Measurements from ENCODE around the gene OTUB2.
"Not testable (repeated sequence)": the region's sequence is repeated elsewhere in the genome, so short reads cannot be mapped to it uniquely, and the experiment has no call there.

OTUB2 gene

DNA sequence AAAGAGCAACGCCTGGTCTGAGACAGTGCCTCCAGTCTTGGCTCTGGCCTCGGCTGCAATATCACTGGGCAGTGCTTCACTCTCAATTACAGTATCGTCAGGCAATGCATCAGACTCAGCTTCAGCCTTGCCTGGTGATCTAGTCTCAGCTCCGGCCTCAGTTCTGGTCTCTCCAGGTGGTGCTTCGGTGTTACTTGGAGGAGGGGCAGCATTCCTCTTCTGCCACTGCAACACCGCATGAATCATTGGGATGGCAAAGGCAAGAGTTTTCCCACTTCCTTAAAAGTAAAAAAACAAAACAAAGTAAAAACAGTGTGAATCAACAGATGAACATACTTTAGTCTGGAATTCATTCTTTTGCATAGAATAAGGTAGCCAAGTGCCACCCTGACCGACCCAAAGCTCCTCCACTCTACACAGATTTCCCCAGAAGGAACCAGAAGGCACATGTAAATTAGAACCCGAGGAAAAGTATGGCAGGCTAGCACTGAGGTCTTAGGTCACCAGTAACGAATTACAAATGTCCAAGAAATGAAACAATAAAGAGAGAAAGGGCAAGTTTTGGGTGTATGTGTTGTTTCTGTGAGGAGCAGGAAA, 36.3 kb downstream of the OTUB2 start:
- DNase-seq, result no peak

DNA sequence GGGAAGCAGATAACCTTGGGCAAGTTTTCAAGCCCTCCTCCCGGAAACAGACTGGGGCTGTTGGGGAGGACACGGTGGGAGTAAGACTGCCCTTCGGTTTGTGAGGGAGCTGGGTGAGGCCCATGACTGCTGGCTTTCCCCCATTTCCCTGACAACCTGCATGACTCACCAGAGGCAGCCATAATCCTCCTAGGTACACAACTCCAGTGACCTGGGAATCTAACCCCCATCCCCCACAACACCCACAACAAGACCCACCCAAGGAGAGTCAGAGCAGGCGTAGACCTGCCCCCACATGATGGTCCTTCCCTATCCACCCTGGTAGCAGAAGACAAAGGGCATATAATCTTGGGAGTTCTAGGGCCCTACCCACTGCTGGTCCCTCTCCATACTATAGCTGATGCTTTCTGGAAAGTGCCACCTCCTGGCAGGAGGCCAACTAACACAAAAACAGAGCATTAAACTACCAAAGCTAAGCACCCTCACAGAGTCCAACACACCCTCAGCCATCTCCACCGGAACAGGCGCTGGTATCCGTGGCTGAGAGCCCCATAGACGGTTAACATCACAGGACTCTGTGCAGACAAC, 40.0 kb downstream of the OTUB2 start:
- no peak for DNase-seq

DNA sequence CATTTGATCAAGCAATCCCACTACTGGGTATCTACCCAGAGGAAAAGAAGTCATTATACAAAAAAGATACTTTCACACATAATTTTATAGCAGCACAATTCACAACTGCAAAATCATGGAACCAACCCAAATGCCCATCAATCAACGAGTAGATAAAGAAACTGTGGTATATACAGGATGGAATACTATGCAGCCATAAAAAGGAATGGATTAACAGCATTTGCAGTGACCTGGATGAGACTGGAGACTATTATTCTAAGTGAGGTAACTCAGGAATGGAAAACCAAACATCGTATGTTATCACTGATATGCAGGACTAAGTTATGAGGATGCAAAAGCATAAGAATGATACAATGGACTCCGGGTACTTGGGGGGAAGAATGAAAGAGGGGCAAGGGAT, 45.9 kb downstream of the OTUB2 start:
- DNase-seq, result not testable (repeated sequence)

DNA sequence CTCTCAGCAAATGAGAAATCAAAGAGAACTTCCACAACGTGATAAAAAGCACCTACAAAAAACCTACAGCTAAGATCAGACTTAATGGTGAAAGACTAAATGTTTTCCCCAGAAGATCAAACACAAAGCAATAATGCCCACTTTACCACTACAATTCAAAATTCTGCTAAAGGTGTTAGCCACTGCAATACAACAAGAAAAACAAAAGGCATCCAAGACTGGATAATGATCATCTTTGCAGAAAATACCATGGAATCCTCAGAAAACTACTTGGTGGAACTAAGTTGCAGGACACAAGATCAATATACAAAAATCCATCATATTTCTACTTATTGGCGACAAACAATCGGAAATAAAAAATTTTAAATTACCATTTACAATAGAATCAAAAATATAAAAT, 48.4 kb downstream of the OTUB2 start:
- no peak for DNase-seq

DNA sequence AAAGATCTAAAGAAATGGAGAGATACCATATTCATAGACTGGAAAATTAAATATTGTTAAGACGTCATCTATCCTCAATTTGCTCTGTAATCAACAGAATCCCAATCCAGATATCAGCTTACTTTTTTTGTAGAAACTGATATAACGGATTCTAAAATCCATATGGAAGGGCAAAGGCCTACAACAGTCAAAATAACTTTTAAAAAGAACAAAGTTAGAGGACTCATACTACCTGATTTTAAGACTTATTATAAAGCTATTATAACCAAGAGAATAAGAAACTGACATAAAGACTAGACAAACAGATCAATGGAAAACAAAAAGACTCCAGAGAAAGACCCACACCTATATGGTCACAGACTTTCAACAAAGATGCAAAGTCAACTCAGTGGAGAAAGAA, 48.9 kb downstream of the OTUB2 start:
- DNase-seq, result no peak

DNA sequence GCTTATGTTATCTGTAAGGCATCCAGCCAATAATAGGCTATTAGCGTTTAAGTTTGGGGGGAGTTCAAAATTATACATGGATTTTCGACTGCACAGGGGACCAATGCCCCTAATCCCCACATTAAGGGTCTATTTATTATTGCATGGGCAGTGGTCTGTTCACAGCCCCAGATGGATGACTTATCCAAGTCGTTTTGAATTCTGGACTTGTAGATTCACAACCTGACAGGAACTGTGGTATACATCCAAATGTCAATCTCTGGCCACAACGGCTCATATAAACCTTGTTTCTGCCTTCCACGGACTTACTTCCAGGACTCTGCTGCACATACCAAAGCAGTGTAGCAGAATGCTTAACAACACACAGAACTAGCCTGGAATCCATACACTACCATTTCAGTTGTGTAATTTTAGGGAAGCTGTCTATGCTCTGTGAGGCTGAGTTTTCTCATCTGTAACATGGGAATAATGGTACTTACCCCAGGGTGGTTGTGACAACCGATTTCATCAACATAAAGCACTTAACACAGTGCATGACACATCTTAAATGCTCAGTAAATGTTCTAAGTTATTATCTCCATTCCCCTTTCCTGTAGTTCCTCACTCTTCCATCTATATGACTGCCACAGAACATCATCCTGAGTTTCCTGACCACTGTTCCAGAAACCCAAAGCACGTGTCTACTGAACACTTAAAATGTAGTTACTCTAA, 51.1 kb downstream of the OTUB2 start:
- DNase-seq, result no peak

DNA sequence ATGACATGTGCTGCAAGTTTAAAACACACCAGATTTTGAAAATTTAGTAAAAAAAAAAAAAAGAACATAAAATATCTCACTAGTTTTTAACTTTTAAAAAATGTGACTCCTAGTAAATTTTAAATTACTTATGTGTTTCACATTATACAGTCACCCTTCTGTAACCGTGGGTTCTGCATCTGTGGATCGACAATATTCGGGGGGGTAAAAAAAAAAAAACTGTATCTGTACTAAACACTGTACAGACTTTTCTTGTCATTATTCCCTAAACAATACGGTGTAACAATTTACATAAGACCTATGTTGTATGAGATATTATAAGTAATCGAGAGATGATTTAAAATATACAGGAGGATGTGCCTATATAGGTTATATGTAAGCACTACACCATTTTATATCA, 51.7 kb downstream of the OTUB2 start:
- no peak for DNase-seq

DNA sequence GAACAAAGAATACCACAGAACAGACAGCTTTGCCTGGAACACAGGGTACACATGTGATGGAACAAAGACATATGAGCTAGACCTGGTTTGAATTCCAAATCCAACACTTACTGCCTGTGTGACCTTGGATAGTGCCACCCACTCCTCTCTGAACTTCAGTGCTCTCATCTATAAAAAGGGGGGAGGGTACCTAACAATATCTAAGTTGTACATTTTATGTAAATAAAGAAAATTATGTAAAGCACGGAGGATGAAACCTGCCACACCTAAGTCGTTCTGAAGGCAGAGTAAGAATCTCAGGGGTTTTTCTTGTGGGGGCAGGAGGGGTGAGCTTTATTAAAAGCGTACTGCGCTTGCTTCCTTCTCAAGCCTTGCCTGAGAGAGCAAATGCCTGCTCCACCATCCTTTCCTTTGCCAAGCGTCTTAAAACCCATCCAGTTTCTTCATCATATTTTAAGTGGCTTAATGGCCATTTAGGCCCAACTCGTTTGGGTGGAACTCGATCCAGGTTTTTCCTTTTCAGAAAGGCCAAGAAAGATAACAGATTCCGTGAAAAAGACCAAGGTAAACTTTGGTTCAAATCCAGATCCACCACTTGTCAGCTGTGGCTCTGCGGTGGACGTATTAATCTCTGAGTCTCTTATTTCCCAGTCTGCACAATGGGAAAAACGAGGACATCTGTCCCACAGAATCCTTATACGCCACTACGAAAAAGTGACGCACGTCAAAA, 53.9 kb downstream of the OTUB2 start:
- no peak for DNase-seq

DNA sequence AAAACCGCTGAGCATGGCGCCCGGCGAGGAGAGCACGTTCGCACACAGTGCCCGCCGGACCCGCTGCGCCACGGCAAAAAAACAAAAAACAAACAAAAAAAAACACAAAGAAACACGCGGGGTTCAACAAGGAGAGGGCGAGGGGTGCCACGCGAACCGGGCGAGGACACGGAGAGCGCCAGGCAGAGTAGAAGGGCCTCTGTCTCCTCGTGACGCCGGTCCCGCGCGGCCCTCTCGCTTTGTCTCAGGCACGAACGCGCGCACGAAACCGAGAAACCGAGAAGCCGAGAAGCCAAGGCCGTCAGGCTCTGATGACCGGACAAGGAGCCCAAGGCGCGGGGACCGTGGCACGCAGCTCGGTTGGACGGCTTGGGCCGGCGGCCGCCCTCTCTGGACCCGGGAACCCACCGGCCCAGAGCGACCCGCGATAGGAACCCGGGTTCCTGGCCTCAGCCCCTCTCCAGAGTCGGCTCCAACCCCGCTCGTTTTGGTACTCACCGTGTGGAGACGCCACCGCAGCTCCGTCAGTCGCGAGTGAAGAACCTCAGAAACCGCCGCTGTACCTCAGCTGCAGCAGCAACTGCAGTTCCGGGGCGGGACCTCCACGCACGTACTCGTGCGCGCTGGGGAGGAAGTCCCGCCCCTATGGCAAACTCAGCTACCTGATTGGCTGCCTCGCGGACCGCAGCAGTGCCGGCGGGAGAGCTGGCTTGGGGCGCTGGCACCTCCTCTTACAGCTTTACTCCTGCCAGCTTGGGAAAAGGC, 54.7 kb downstream of the OTUB2 start, which contains the start of the genes DDX24 and IFI27L1:
DDX24 (minus strand) TSS at position 582 of the 765 bp plus-strand sequence. CDS start 1,460 bp downstream, outside the sequence.
IFI27L1 (plus strand) TSS at position 690 of the 765 bp plus-strand sequence. CDS start 15,628 bp downstream, outside the sequence.
- peak; percentile 87 for DNase-seq

DNA sequence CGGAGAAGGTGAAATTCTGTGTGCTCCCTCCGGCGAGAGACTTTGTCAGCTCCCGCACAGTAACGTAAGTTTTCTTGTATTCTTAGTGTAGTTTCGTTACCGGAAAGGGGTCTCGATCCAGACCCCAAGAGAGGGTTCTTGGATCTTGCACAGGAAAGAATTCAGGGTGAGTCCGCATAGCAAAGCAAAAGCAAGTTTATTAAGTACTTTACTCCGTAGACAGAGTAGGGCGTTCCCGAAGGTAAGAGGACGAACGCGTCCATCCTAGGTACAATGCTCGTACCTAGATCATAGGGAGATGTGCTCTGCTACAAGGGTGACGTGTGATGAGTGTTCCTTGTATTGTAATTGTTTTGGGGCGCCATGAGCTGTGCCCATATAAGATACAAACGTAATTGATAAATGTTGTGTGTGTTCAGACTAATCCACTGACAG, 55.3 kb downstream of the OTUB2 start:
- no peak for DNase-seq

DNA sequence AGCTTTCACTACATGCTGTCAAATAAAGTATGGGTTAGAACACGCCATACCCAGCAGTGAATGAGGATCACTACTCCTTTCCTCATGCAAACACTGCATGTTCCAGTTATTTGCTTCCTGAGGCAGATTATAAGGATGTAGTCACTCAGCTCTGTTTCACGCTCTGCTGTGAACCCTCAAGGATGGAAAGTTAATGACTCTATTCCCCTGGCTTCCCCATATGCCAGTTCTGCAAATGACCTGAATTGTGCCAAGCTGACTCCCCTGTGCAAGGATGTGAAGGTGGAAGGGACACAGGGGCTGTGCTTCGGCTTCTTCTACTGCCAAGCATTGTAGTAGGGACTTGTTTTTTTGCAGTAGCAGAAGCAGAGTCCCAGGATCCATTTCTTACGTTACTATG, 61.8 kb downstream of the OTUB2 start:
- no peak for DNase-seq

DNA sequence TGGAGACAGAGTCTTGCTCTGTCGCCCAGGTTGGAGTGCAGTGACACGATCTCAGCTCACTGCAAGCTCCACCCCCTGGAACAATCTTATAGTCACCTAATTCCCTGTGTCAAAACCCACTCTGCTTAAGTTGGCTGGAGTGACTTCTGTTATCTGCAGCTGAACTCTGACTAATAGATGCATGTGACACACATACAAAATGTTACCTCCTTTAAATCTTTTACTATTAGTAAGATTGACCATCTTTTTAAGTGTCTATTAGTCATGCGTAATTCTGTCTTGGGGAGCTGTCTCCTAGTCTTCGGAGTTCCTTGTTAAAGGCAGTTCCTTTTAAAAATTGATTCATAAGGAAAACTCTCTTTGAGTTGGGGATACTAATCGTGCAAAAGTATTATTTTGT, 62.4 kb downstream of the OTUB2 start:
- DNase-seq, result no peak

DNA sequence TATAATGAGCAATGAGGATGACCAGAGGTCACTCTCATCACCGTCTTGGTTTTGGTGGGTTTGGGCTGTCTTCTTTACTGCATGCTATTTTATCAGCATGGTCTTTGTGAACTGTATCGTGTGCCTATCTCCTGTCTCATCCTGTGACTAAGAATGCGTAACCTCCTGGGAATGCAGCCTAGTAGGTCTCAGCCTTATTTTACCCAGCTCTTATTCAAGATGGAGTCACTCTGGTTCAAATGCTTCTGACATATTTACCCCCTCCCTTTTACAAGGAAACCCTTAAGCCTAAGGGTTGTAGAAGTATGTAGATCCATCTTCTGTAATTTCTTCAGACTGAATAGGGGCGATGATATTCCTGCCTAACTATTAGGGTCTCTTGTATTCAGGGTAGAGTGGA, 63.3 kb downstream of the OTUB2 start:
- DNase-seq, result no peak

DNA sequence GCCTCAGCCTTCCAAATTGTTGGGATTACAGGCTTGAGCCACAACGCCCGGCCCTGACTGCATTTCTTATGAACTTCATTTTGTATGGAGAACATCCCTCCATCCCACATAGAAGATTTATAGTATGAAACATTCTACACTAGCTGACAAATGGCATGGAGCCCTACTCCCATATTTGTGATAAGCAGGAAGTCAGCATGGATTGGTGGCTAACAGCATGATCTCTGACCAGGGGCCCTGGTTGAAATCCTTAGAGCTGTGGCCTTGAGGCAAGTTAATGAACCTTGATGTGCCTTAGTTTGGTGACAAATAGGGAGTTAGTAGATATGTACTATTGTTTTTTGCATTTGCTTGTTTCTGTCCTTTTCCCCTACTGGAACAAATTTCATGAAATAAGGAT, 67.3 kb downstream of the OTUB2 start:
- DNase-seq, result no peak

DNA sequence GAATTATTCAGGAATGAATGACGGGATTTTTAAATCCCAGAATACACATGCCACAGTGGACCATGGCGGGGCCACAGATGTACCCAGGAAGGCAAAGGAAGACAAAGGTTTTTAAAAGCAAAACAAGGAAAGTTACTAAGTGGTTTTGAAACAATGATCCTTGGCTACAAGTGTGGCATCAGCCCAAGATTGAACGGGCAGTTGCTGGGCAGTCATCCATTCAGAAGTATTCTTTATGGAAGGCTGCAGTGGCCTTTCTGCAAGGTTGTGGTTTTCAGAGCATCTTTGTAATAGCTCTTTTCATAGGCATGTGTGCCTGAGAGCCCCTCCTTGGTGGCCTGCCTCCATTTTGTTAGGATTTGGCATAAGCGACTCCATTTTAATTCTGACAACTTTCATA, 71.0 kb downstream of the OTUB2 start:
- DNase-seq, result no peak
